ENCODE results near the gene CHRNB4. TPM values are rescaled to one million over a fixed set of nuclear protein-coding genes. Genes with fewer than 3 reads are reported as not detected.
A peak's percentile ranks its signal among the peaks of the same experiment; 100 is the strongest.

Gene CHRNB4
- total and polyA plus RNA-seq, 2 of the 8 experiments (the other 6 are each of a cell fraction or from before 2014, with no cell fraction given) = 2.4 to 4.5 TPM

DNA sequence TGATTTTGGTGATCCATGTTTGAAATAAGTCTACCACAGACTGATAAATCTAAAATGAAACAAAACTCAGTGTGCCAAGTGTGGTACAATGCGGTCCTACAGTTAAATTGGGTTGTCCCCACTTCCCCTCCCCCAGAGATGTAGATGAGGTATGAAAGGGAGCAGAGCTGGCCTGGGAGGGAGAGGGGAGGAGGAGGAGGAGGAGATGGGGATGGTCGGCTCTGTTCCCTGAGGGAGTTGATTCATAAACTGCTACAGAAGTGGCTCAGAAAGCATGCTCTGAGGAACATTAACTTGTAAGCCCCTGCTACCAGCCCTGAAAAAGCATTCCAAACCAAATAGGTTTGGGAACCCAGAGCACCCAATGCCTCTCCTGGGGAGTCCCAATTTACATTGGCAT is 28.0 kb upstream of the CHRNB4 start:
- H3K9ac ChIP-seq (replicated peaks in 1 of 4; ENCODE audit: extremely low read depth in 1 of 4, low read depth in 3 of 4, low read length in 3 of 4) = no peak overlapping the region
- no peaks in the 10 kb centered on the region for H3K9me3 ChIP-seq (ENCODE audit: insufficient read depth in 2 of 2, low read depth in 1 of 2, low read length in 1 of 2)
- no peak overlapping the region for H2BK12ac ChIP-seq (ENCODE audit: low read depth, low read length)
- no peak overlapping the region for H4K5ac ChIP-seq (ENCODE audit: insufficient read length, low read depth, low read length)
- H3K27me3 ChIP-seq (replicated peaks in 1 of 4; ENCODE audit: control insufficient read depth in 3 of 4, extremely low read depth in 1 of 4, insufficient read depth in 3 of 4, low read length in 3 of 4) = no peaks in the 10 kb centered on the region; a peak in 1 of 7 replicates
- no peak for DNase-seq (ENCODE audit: low read depth in 1 of 2, low spot score in 2 of 2)
- H2BK5ac ChIP-seq (ENCODE audit: low read depth, low read length) = no peak overlapping the region
- no peaks in the 10 kb centered on the region for H3K79me2 ChIP-seq (ENCODE audit: control insufficient read depth in 1 of 2, insufficient read depth in 2 of 2, low read length in 2 of 2)
- no peak overlapping the region for H3K23ac ChIP-seq (ENCODE audit: insufficient read length)
- no peaks in the 10 kb centered on the region for H3K36me3 ChIP-seq (ENCODE audit: control insufficient read depth in 2 of 4, insufficient read depth in 4 of 4, low read length in 3 of 4)
- FAIRE-seq = no peak
- no peak overlapping the region for H3K14ac ChIP-seq (ENCODE audit: insufficient read length)
- POLR2A ChIA-PET (ENCODE audit: partially characterized antibody) = interaction anchor here (1.2 kb wide), 1 partner anchor 9 kb away, joined by 3 read pairs; no protein-coding TSS in a partner anchor
- H3K23me2 ChIP-seq (ENCODE audit: low read depth, low read length) = no peaks in the 10 kb centered on the region
- H3K79me1 ChIP-seq (ENCODE audit: low read depth, low read length) = no peaks in the 10 kb centered on the region
- H2BK120ac ChIP-seq (replicated peaks; ENCODE audit: low read depth, low read length) = no peak overlapping the region
- no peak overlapping the region for H2AFZ ChIP-seq (ENCODE audit: low read length)
- H4K8ac ChIP-seq (ENCODE audit: extremely low read depth, insufficient read depth, low read length) = no peak overlapping the region
- TF ChIP-seq SIX5 (IDR thresholded peaks at IDR 0.05; ENCODE audit: low read depth, low read length) (no peak), POLR2A (IDR thresholded peaks at IDR 0.05; ENCODE audit: control extremely low read depth in 1 of 2, low read depth in 2 of 2, low read length in 2 of 2) (no peak), RXRA (IDR thresholded peaks at IDR 0.05; ENCODE audit: insufficient read depth, low read depth, low read length) (no peak), MAFK (IDR thresholded peaks at IDR 0.05; ENCODE audit: low read depth, low read length) (no peak), JUN (IDR thresholded peaks at IDR 0.05; ENCODE audit: low read depth, low read length) (no peak), BCL11A (IDR thresholded peaks at IDR 0.05; ENCODE audit: low read depth in 2 of 2, low read length in 2 of 2) (no peak), SAP30 (IDR thresholded peaks at IDR 0.05; ENCODE audit: insufficient read depth, insufficient replicate concordance, low read length) (no peak)
- TF ChIP-seq, protein P1, sequence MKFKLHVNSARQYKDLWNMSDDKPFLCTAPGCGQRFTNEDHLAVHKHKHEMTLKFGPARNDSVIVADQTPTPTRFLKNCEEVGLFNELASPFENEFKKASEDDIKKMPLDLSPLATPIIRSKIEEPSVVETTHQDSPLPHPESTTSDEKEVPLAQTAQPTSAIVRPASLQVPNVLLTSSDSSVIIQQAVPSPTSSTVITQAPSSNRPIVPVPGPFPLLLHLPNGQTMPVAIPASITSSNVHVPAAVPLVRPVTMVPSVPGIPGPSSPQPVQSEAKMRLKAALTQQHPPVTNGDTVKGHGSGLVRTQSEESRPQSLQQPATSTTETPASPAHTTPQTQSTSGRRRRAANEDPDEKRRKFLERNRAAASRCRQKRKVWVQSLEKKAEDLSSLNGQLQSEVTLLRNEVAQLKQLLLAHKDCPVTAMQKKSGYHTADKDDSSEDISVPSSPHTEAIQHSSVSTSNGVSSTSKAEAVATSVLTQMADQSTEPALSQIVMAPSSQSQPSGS (IDR thresholded peaks at IDR 0.05; ENCODE audit: low read length) = no peak
- H3K4ac ChIP-seq (replicated peaks; ENCODE audit: insufficient read length, low read depth, low read length) = no peak overlapping the region
- H2BK20ac ChIP-seq (ENCODE audit: low read length) = no peak overlapping the region
- H2AK5ac ChIP-seq (ENCODE audit: low read depth, low read length) = no peak overlapping the region
- H3K4me3 ChIP-seq (ENCODE audit: extremely low read depth in 1 of 4, insufficient read depth in 2 of 4, low read depth in 3 of 4, low read length in 4 of 4) = no peak overlapping the region
- 82% methylated on average over 2 of the region's 2 CpGs; no CpG with 5 or more reads in 1 of the 2 experiments for WGBS, 2 experiments (ENCODE audit: extremely low coverage in 1 of 2, insufficient coverage in 1 of 2, insufficient read length in 1 of 2, insufficient replicate concordance in 2 of 2, low coverage in 1 of 2, low lambda C conversion rate in 2 of 2, missing lambda C conversion rate in 1 of 2)
- H3K4me1 ChIP-seq (replicated peaks in 1 of 4; ENCODE audit: control insufficient read depth in 3 of 4, insufficient read depth in 4 of 4, low read length in 3 of 4) = peaks cover 3 to 17% (median 9%) of the 10 kb centered on the region in 4 experiments
- H3K27ac ChIP-seq (ENCODE audit: low read depth, low read length) = no peak overlapping the region
- H4K91ac ChIP-seq (replicated peaks; ENCODE audit: insufficient read length, low read length) = no peak overlapping the region
- no peak overlapping the region for H3K56ac ChIP-seq (replicated peaks; ENCODE audit: insufficient read length, low read depth, low read length)
- H3K18ac ChIP-seq (ENCODE audit: extremely low read depth, low read length) = no peak overlapping the region
- no peaks in the 10 kb centered on the region for H4K20me1 ChIP-seq (replicated peaks in 1 of 2; ENCODE audit: control insufficient read depth in 1 of 2, insufficient read depth in 2 of 2, low read length in 2 of 2)
- H3K4me2 ChIP-seq (ENCODE audit: insufficient read depth in 1 of 2, low read depth in 2 of 2, low read length in 2 of 2) = no peak overlapping the region; a peak in 2 of 4 replicates
- CTCF ChIA-PET (ENCODE audit: partially characterized antibody) = interaction anchor here (0.8 to 1.7 kb wide), 4 partner anchors 27 to 50 kb away, joined by 3 to 13 read pairs (median 3); no protein-coding TSS in a partner anchor
- 0 out of 2 replicates have a peak overlapping the region, but pooled peaks have one; percentile 1 for H2BK15ac ChIP-seq (ENCODE audit: low read length)
